ENCODE results near the gene MICALL1. TPM values are rescaled to one million over a fixed set of nuclear protein-coding genes. Genes with fewer than 3 reads are reported as not detected.
"Not testable (repeated sequence)": the region's sequence is repeated elsewhere in the genome, so short reads cannot be mapped to it uniquely, and the experiment has no call there.

The MICALL1 gene
- total RNA-seq, 4 donors from 2014 or later = 64.7 to 139 (median 88.4) TPM

GRCh38 chr22:37972527-37972926, 66.4 kb downstream of the MICALL1 start:
- Histone ChIP-seq H3K9me3 (no peaks in the 10 kb centered on the region), H3K4me3 (no peak overlapping the region), H3K36me3 (peaks cover 9 to 55% (median 13%) of the 10 kb centered on the region in 3 donors), H3K4me1 (peaks cover 0 to 7% (median 0%) of the 10 kb centered on the region in 3 donors), H3K27me3 (no peaks in the 10 kb centered on the region), H3K27ac (no peak overlapping the region)
- intact Hi-C loops (cut with DNase I) = no loop called here
- TF ChIP-seq CTCF (IDR thresholded peaks at IDR 0.05) = no peak
- TF ChIP-seq POLR2A (IDR thresholded peaks at IDR 0.05) = no peak
- no peak for DNase-seq
- 43 to 67% methylated on average over 1 of the region's 3 CpGs for WGBS, 2 donors

- H3K4me1 ChIP-seq = peaks cover 0 to 7% (median 0%) of the 10 kb centered on the region in 3 donors
- H3K27ac ChIP-seq = no peak overlapping the region
- DNase-seq = no peak
- H3K9me3 ChIP-seq = no peaks in the 10 kb centered on the region
- H3K4me3 ChIP-seq = no peak overlapping the region
- H3K36me3 ChIP-seq = peaks cover 0 to 52% (median 3%) of the 10 kb centered on the region in 3 donors
- H3K27me3 ChIP-seq = no peaks in the 10 kb centered on the region
- intact Hi-C loops (cut with DNase I) = no loop called here
- WGBS, 2 donors = 84 to 96% methylated on average over 4 to 7 of the region's 33 CpGs
- TF ChIP-seq POLR2A (IDR thresholded peaks at IDR 0.05) (no peak), CTCF (IDR thresholded peaks at IDR 0.05) (no peak)
Observed at GRCh38 chr22:37973271-37974170, 67.4 kb downstream of the MICALL1 start.

- 75 to 77% methylated on average over 2 of the region's 2 CpGs for WGBS, 2 donors
- no peaks in the 10 kb centered on the region for H3K27me3 ChIP-seq
- H3K27ac ChIP-seq = no peak overlapping the region
- peaks cover 0 to 7% (median 0%) of the 10 kb centered on the region in 3 donors for H3K4me1 ChIP-seq
- intact Hi-C loops (cut with DNase I) = no loop called here
- H3K9me3 ChIP-seq = no peaks in the 10 kb centered on the region
- DNase-seq = no peak
- peaks cover 0 to 39% (median 0%) of the 10 kb centered on the region in 3 donors for H3K36me3 ChIP-seq
- no peak overlapping the region for H3K4me3 ChIP-seq
- TF ChIP-seq CTCF (IDR thresholded peaks at IDR 0.05) (no peak), POLR2A (IDR thresholded peaks at IDR 0.05) (no peak)
Observed at GRCh38 chr22:37975153-37975552, 69.1 kb downstream of the MICALL1 start.

- intact Hi-C loops (cut with DNase I); H3K9me3 ChIP-seq; DNase-seq; H3K4me3 ChIP-seq; H3K4me1 ChIP-seq; H3K27ac ChIP-seq; H3K27me3 ChIP-seq: not testable (repeated sequence)
- peaks cover 0 to 39% (median 0%) of the 10 kb centered on the region in 3 donors for H3K36me3 ChIP-seq
- 73 to 81% methylated on average over 8 of the region's 8 CpGs for WGBS, 2 donors
Observed at GRCh38 chr22:37976022-37976421, 69.9 kb downstream of the MICALL1 start.

GRCh38 chr22:37976547-37976946, 70.5 kb downstream of the MICALL1 start:
- Histone ChIP-seq H3K4me3 (no peak overlapping the region), H3K4me1 (peaks cover 0 to 7% (median 0%) of the 10 kb centered on the region in 3 donors), H3K9me3 (no peaks in the 10 kb centered on the region), H3K36me3 (peaks cover 0 to 39% (median 0%) of the 10 kb centered on the region in 3 donors), H3K27ac (no peak overlapping the region), H3K27me3 (no peaks in the 10 kb centered on the region)
- intact Hi-C loops (cut with DNase I) = no loop called here
- 94 to 100% methylated on average over 2 to 3 of the region's 4 CpGs for WGBS, 2 donors
- no peak for DNase-seq
- no peak for TF ChIP-seq CTCF (IDR thresholded peaks at IDR 0.05)
- no peak for TF ChIP-seq POLR2A (IDR thresholded peaks at IDR 0.05)

All from esophagus squamous epithelium (tissue), 5 donors.